Astrocyte (in vitro differentiated cells and primary cell): ENCODE data around the gene ZBTB46. TPM values are rescaled to one million over a fixed set of nuclear protein-coding genes. Genes with fewer than 3 reads are reported as not detected.

Experiments
- DNase-seq: peaks from one replicate; pipeline ENCODE4 v3.0.0-alpha.2; 2010; ENCODE audit warnings: low read depth
- FAIRE-seq: peaks from 2 replicates; lab custom pipeline; 2011; peaks lifted over from hg19 to GRCh38; lab: Jason Lieb, UNC
- H2AFZ ChIP-seq: 2 replicates; pipeline ENCODE4 v1.6.0; 2012; ENCODE audit warnings: low read depth, low read length, inconsistent platforms
- H3K27ac ChIP-seq: 2 replicates; pipeline ENCODE4 v1.5.1; 2011; ENCODE audit warnings: low read depth, low read length, inconsistent platforms
- H3K27me3 ChIP-seq: 2 replicates; pipeline ENCODE4 v1.6.0; 2011; ENCODE audit warnings: low read length, inconsistent platforms; ENCODE audit not compliant: insufficient read depth
- H3K36me3 ChIP-seq: 2 replicates; pipeline ENCODE4 v1.5.1; 2011; ENCODE audit warnings: low read length, inconsistent platforms; ENCODE audit not compliant: insufficient read depth
- H3K4me1 ChIP-seq: 2 replicates; pipeline ENCODE4 v1.5.1; 2011; ENCODE audit warnings: low read length, inconsistent platforms; ENCODE audit not compliant: insufficient read depth
- H3K4me2 ChIP-seq: 2 replicates; pipeline ENCODE4 v1.6.0; 2012; ENCODE audit warnings: low read length, inconsistent platforms
- H3K4me3 ChIP-seq: 2 replicates; pipeline ENCODE4 v1.5.1; 2011; ENCODE audit warnings: low read depth, mild to moderate bottlenecking, low read length, inconsistent platforms; ENCODE audit not compliant: insufficient read depth
- H3K79me2 ChIP-seq: 2 replicates; pipeline ENCODE4 v1.6.0; 2012; ENCODE audit warnings: mild to moderate bottlenecking, low read length, inconsistent platforms; ENCODE audit not compliant: insufficient read depth
- H3K9ac ChIP-seq: 2 replicates; pipeline ENCODE4 v1.6.0; 2012; ENCODE audit warnings: mild to moderate bottlenecking, low read length, inconsistent platforms
- H3K9me3 ChIP-seq: 2 replicates; pipeline ENCODE4 v1.5.1; 2012; ENCODE audit warnings: low read depth, mild to moderate bottlenecking, low read length, inconsistent platforms; ENCODE audit not compliant: insufficient read depth
- H4K20me1 ChIP-seq: 2 replicates; pipeline ENCODE4 v1.6.0; 2012; ENCODE audit warnings: low read length, inconsistent platforms; ENCODE audit not compliant: insufficient read depth
- H3K27ac Mint-ChIP-seq: one replicate; pipeline ENCODE4 v1.8.0; 2021; ENCODE audit warnings: mild to moderate bottlenecking, mixed read lengths; ENCODE audit not compliant: unreplicated experiment
- H3K27me3 Mint-ChIP-seq: one replicate; pipeline ENCODE4 v1.8.0; 2021; ENCODE audit warnings: low read depth, mixed read lengths; ENCODE audit not compliant: unreplicated experiment
- H3K36me3 Mint-ChIP-seq: one replicate; pipeline ENCODE4 v1.8.0; 2021; ENCODE audit warnings: low read depth, mixed read lengths; ENCODE audit not compliant: unreplicated experiment
- H3K4me1 Mint-ChIP-seq: one replicate; pipeline ENCODE4 v1.8.0; 2021; ENCODE audit warnings: low read depth, mixed read lengths; ENCODE audit not compliant: unreplicated experiment
- H3K4me3 Mint-ChIP-seq: one replicate; pipeline ENCODE4 v1.8.0; 2021; ENCODE audit warnings: mild to moderate bottlenecking, moderate library complexity, mixed read lengths; ENCODE audit not compliant: unreplicated experiment
- H3K9me3 Mint-ChIP-seq: one replicate; pipeline ENCODE4 v1.8.0; 2021; ENCODE audit warnings: mild to moderate bottlenecking, mixed read lengths; ENCODE audit not compliant: unreplicated experiment
- CTCF ChIP-seq: IDR thresholded peaks from 2 replicates; pipeline ENCODE4 v1.5.1; 2011; ENCODE audit warnings: low read depth, mild to moderate bottlenecking, inconsistent platforms, low read length, moderate library complexity; ENCODE audit not compliant: insufficient read depth
- EZH2 ChIP-seq: IDR thresholded peaks from 2 replicates; pipeline ENCODE4 v1.6.1; 2012; ENCODE audit warnings: mild to moderate bottlenecking, low read length, inconsistent platforms; ENCODE audit not compliant: insufficient read depth
- total RNA-seq: library from RNA; stranded (reverse); gene quantifications from 2 replicates; pipeline ENCODE4 v1.2.1, GENCODE V29; 2021

ZBTB46 gene
- total RNA-seq, 1 donor from 2014 or later: 13.9 TPM

DNA sequence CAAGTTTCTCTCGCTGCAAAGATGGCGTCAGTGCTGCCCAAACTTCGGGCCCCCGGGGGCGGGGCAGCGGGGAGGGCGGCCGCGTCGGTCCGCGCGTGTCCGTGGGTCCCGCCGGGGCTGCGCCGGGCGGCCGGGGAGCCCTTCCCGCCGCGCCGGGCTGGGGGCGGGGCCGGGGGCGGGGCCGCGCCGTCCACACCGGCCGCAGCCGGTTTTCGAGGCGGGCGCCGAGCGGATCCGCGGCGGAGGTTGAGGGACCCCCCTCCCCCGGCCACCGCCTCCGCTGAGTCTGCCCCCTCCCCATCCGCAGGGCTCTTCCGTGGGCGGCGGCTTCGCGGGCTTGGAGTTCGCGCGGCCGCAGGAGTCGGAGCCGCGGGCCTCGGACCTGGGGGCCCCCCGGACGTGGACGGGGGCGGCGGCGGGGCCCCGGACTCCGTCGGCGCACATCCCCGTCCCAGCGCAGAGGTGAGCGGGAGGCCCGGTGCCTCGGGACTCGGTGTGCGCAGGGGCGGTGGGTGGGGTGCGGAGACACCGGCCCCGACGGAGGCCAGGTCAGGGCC lies 90.9 kb downstream of the ZBTB46 start:
- TF ChIP-seq EZH2 (no peak), CTCF (no peak)
- Histone ChIP-seq H3K4me3 (peak overlapping the region; percentile 74), H3K27me3 (no peaks in the 10 kb centered on the region), H3K9me3 (no peaks in the 10 kb centered on the region), H3K79me2 (peaks cover 8% of the 10 kb centered on the region), H3K27ac (peak overlapping the region; percentile 65), H2AFZ (peak overlapping the region; percentile 18), H3K4me2 (peak overlapping the region; percentile 98), H3K36me3 (no peaks in the 10 kb centered on the region), H3K9ac (peak overlapping the region; percentile 83), H3K4me1 (peaks cover 15% of the 10 kb centered on the region), H4K20me1 (peaks cover 37% of the 10 kb centered on the region)
- Mint-ChIP-seq H3K4me1 (no peaks in the 10 kb centered on the region), H3K4me3 (peak overlapping the region; percentile 66), H3K27me3 (no peaks in the 10 kb centered on the region), H3K9me3 (no peaks in the 10 kb centered on the region), H3K36me3 (peaks cover 6% of the 10 kb centered on the region), H3K27ac (no peak overlapping the region)
- FAIRE-seq (no peak), DNase-seq (no peak)

DNA sequence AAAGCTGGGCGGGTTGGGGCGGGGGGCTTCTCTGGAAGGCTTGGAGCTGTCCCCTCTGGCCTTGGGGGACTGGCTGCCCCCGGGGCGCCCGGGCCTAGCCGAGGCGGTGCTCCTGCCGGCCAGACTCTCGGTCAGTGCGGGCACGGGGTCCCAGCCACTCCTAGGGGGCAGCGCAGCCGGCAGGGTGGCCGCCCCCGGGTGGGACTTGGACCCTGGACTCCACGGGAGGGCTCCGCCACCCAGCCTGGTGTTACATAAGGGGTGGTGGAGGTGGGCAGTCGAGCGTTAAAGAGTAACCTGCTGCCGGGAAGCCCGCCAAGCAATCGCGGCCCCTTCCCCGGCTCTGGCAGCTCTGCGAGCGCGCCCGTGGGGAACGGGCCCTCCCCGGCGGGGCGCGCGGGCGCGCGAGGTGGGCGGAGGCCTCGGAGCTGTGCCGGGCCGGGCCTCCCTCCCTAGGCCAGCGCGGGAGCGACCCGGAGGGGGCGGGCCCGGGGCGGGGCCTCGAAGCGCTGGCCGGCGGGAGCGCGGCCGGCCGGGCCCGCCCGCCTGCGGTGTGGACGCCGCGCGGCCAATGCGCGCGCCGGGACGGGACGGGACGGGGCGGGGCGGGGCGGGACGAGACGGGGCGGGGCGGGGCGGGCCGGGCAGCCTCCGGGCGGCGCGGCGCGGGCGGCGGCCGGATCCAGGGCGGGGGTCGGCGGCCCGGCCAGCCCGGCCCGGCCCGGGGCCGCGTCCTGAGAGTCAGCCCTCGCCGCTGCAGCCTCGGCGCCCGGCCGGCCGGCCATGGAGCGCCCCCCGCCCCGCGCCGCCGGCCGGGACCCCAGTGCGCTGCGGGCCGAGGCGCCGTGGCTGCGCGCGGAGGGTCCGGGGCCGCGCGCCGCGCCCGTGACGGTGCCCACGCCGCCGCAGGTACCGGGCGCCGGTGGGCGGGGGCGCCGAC lies 91.7 kb downstream of the ZBTB46 start, which contains the start of gene SLC2A4RG:
Gene SLC2A4RG (plus strand): TSS at position 647 of the 940 bp plus-strand sequence. CDS start 137 bp downstream, at position 784.
- H3K36me3 ChIP-seq: no peaks in the 10 kb centered on the region
- peak within 1 kb of the TSS; percentile 65 for H3K27ac ChIP-seq
- Mint-ChIP-seq H3K9me3 (no peaks in the 10 kb centered on the region), H3K36me3 (peaks cover 4% of the 10 kb centered on the region), H3K4me3 (peak within 1 kb of the TSS; percentile 66), H3K4me1 (no peaks in the 10 kb centered on the region), H3K27ac (no peak within 1 kb of the TSS), H3K27me3 (no peaks in the 10 kb centered on the region)
- H3K79me2 ChIP-seq: peaks cover 8% of the 10 kb centered on the region
- no peaks in the 10 kb centered on the region for H3K27me3 ChIP-seq
- H3K4me2 ChIP-seq: peak within 1 kb of the TSS; percentile 98
- FAIRE-seq (no peak), DNase-seq (peak; percentile 34)
- peaks cover 15% of the 10 kb centered on the region for H3K4me1 ChIP-seq
- H3K9ac ChIP-seq: peak within 1 kb of the TSS; percentile 83
- H4K20me1 ChIP-seq: peaks cover 37% of the 10 kb centered on the region
- peak within 1 kb of the TSS; percentile 74 for H3K4me3 ChIP-seq
- H2AFZ ChIP-seq: peak within 1 kb of the TSS; percentile 18
- no peaks in the 10 kb centered on the region for H3K9me3 ChIP-seq
- no peak for TF ChIP-seq CTCF
- no peak for TF ChIP-seq EZH2
